Epithelial cell of proximal tubule (primary cell): ENCODE data around the gene HIP1R. TPM values are rescaled to one million over a fixed set of nuclear protein-coding genes. Genes with fewer than 3 reads are reported as not detected.
A peak's percentile ranks its signal among the peaks of the same experiment; 100 is the strongest.

Source experiments
- DNase-seq: peaks from one replicate; pipeline ENCODE4 v3.0.0-alpha.2; 2011; ENCODE audit warnings: low read depth
- H3K4me3 ChIP-seq: 2 replicates; pipeline ENCODE4 v1.5.1; 2011; ENCODE audit warnings: low read depth, mild to moderate bottlenecking, low read length
- CTCF ChIP-seq: conservative IDR thresholded peaks from 2 replicates; pipeline ENCODE4 v1.5.1; 2012; ENCODE audit warnings: low read depth, mild to moderate bottlenecking, low read length
- total RNA-seq: library from RNA; depleted of rRNA; stranded (reverse); fragments of >200 nt; gene quantifications from 2 replicates; pipeline ENCODE4 v1.2.3, GENCODE V29; 2015

HIP1R gene
- total RNA-seq, 1 donor from 2014 or later: 91.0 TPM

GRCh38 chr12:122819209-122819785, 16.0 kb upstream of the HIP1R start:
- H3K4me3 ChIP-seq: no peak overlapping the region
- TF ChIP-seq CTCF: no peak
- DNase-seq: no peak

GRCh38 chr12:122820138-122820537, 15.1 kb upstream of the HIP1R start:
- H3K4me3 ChIP-seq: no peak overlapping the region
- no peak for TF ChIP-seq CTCF
- no peak for DNase-seq

GRCh38 chr12:122820838-122821271, 14.4 kb upstream of the HIP1R start:
- H3K4me3 ChIP-seq: no peak overlapping the region
- TF ChIP-seq CTCF: no peak
- DNase-seq: no peak

GRCh38 chr12:122823429-122823828, 11.8 kb upstream of the HIP1R start:
- no peak for DNase-seq

GRCh38 chr12:122825773-122826724, 9.2 kb upstream of the HIP1R start:
- TF ChIP-seq CTCF: no peak
- no peak for DNase-seq
- H3K4me3 ChIP-seq: peak overlapping the region; percentile 59

More at GRCh38 chr12:122823429-122823828, 11.8 kb upstream of the HIP1R start:
- no peak for TF ChIP-seq CTCF
- H3K4me3 ChIP-seq: no peak overlapping the region

- no peak for DNase-seq
- H3K4me3 ChIP-seq: no peak overlapping the region
- no peak for TF ChIP-seq CTCF
Observed at GRCh38 chr12:122827258-122827657, 8.0 kb upstream of the HIP1R start.
